Kidney epithelial cell (primary cell): Measurements from ENCODE around the gene AKT2. TPM values are rescaled to one million over a fixed set of nuclear protein-coding genes. Genes with fewer than 3 reads are reported as not detected.

Experiments used
- DNase-seq: peaks from one replicate; pipeline ENCODE4 v3.0.0-alpha.2; 2010; ENCODE audit warnings: low read depth
- H3K27me3 ChIP-seq: 2 replicates; pipeline ENCODE4 v1.6.0; 2011; ENCODE audit warnings: low read length; ENCODE audit not compliant: control insufficient read depth, insufficient read depth
- H3K36me3 ChIP-seq: 2 replicates; pipeline ENCODE4 v1.5.1; 2011; ENCODE audit warnings: low read length; ENCODE audit not compliant: control insufficient read depth, insufficient read depth
- H3K4me3 ChIP-seq: 2 replicates; pipeline ENCODE4 v1.5.1; 2011; ENCODE audit warnings: low read depth, mild to moderate bottlenecking, control low read depth, low read length
- CTCF ChIP-seq: IDR thresholded peaks from 2 replicates; pipeline ENCODE4 v1.5.1; 2011; ENCODE audit warnings: mild to moderate bottlenecking, moderate library complexity, low read length, control low read depth, inconsistent platforms; ENCODE audit not compliant: insufficient read depth, poor library complexity, severe bottlenecking
- total RNA-seq: library from RNA; depleted of rRNA; stranded (reverse); fragments of >200 nt; gene quantifications from 2 replicates; pipeline ENCODE4 v1.2.3, GENCODE V29; 2015

AKT2 gene
- total RNA-seq, 1 donor from 2014 or later: 73.5 TPM

DNA sequence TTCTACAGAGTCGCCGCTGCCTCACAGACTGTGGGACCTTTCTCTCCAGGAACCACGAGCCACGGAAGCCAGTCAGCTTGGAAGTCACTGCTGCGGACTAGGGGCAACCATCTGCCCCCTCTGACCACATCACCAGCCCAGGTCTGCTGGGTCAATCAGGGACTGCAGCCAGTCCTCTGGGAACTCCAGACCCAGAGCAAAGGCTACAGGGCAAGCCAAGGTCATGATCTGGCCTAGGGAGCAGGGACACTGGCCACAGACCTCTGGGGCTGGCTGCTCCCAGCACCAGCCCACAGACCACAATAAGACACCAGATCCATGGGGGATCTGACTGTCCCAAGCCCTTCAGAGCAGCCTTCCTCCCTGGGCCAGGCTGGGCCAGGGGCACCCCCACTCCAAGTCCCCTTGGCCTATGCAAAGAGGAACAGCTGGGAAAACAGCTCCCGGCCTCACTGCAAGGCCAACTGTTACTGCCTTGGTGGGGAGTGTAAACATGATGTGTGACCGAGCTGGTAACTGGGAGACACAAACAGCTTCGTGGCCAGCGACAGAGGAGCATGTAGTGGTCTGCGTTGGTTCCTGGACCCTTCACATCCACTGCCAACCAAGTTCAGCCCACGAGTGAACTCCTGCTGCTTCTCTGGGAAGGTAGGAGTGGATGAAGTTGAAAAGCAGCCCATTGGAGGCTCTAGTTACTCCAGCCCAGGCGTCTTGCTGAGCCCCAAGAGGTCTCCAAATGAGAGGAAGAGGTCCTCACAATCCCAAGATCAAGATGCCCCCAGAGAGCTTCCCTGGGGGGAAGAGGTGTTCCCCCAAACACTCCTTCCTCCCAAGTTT, 1.5 kb downstream of the AKT2 start:
- no peak for DNase-seq
- no peak for TF ChIP-seq CTCF
- Histone ChIP-seq H3K27me3 (no peaks in the 10 kb centered on the region), H3K4me3 (peak overlapping the region; percentile 94), H3K36me3 (peaks cover 1% of the 10 kb centered on the region)

- H3K4me3 ChIP-seq: no peak overlapping the region
- TF ChIP-seq CTCF: no peak
- DNase-seq: no peak
- H3K27me3 ChIP-seq: no peaks in the 10 kb centered on the region
- H3K36me3 ChIP-seq: peaks cover 1% of the 10 kb centered on the region
Observed at GRCh38 chr19:40282920-40283319, 2.2 kb downstream of the AKT2 start.

DNA sequence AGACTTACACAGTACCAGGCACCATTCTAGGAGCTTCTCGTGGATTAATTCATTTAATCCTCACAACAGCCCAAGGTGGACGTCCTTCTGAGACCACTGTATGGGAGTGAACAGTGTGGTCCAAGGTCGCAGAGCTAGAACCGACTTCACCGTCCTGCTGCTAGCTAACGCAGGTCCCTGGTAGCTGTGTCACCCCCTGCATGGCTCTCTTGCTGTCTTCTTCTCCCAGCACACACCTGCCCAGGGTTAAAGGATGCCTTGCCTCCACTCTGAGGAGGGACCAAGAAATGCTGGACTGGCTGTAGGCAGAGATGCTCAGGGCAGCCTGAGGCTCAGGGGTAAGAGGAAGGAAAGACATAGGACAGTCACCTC, 3.0 kb downstream of the AKT2 start:
- TF ChIP-seq CTCF: no peak
- Histone ChIP-seq H3K4me3 (no peak overlapping the region), H3K27me3 (no peaks in the 10 kb centered on the region), H3K36me3 (peaks cover 1% of the 10 kb centered on the region)
- DNase-seq: no peak

DNA sequence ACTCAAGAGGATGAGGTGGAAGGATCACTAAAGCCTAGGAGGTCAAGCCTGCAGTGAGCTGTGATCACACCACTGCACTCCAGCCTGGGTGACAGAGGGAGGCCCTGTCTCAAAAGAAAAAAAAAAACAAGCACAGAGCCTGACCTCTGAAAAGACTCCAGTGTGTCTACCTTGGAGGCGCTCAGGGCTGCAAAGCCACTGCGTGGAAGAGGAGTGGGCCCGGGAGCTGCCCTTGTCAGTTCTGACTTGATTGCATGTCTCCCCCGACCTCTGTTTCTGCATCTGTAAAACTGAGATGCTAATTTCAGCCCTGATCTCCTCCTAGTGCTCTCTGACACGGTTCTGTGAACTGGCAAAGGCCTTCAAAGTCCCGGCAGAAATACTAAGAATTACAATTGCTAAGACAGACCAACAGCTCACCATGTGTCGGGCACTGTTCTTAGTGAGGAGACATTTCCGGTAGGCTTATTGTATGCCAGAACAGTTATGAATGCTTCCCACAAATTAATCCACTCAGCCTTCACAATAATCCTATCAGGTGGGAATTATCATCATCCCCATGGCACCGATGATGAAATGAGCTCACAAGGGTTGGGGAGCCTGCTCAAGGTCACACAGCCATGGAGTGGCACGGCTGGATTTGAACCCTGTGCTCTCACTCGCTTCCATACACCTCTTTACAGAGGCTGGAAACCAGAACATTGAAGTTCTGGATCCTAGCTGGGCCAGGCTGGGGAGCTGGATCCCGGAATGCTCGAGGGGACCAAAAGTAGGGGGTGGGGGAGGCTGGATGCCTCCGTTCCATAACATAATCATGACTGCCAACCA, 3.5 kb downstream of the AKT2 start:
- no peak for TF ChIP-seq CTCF
- DNase-seq: no peak
- no peaks in the 10 kb centered on the region for H3K27me3 ChIP-seq
- no peak overlapping the region for H3K4me3 ChIP-seq
- H3K36me3 ChIP-seq: peaks cover 1% of the 10 kb centered on the region

DNA sequence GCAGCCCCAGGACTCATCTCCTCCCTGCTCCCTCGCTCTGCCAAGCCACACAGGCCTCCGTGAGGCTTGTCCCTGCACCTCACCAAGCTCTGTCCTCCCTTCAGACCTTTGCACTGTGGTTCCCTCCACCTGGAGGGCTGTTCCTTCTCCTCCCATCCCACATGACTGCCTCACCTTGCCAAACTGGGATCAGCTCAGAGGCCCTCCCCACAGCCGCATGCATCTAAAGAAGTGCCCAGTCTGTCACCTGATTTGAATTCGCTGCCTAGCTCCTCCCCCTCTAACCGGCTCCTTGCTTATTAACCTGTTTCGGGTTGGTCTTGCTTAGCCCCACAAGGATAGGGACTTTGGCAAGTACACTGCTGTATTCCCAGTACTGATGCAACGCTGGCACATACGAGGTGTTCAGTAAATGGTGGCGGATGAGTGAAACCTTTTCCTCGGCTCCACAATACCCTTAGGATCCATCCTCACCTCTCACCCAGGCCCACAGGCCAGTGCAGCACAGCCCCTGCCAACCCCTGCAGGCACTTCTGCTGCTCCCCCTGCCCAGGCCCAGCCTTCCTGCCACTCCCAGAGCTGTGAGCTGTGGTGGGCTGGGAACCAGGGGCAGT, 4.4 kb downstream of the AKT2 start:
- no peak for DNase-seq
- H3K4me3 ChIP-seq: no peak overlapping the region
- H3K36me3 ChIP-seq: peaks cover 1% of the 10 kb centered on the region
- H3K27me3 ChIP-seq: no peaks in the 10 kb centered on the region
- TF ChIP-seq CTCF: no peak
